ENCODE measurements around the gene CBL. TPM values are rescaled to one million over a fixed set of nuclear protein-coding genes. Genes with fewer than 3 reads are reported as not detected.

CBL gene
- total and polyA plus RNA-seq, 10 of the 15 experiments (the other 5 are each of a cell fraction or from before 2014, with no cell fraction given) = 3.9 to 27.1 (median 9.5) TPM

- TF ChIP-seq, protein P1, sequence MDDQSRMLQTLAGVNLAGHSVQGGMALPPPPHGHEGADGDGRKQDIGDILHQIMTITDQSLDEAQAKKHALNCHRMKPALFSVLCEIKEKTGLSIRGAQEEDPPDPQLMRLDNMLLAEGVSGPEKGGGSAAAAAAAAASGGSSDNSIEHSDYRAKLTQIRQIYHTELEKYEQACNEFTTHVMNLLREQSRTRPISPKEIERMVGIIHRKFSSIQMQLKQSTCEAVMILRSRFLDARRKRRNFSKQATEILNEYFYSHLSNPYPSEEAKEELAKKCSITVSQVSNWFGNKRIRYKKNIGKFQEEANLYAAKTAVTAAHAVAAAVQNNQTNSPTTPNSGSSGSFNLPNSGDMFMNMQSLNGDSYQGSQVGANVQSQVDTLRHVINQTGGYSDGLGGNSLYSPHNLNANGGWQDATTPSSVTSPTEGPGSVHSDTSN (IDR thresholded peaks at IDR 0.05; ENCODE audit: insufficient replicate concordance, low read depth, low read length) = peak; percentile 7
- TF ChIP-seq ZNF207 (IDR thresholded peaks at IDR 0.05; ENCODE audit: borderline replicate concordance) = no peak
- TF ChIP-seq GABPA (IDR thresholded peaks at IDR 0.05; ENCODE audit: low read depth) = no peak
- peak; percentile 63 for TF ChIP-seq YY1 (IDR thresholded peaks at IDR 0.05; ENCODE audit: low read depth, low read length)
- 0 out of 3 replicates have a peak, but pooled peaks of 1 of the 2 experiments have one; percentile 0 for TF ChIP-seq EGR1 (IDR thresholded peaks at IDR 0.05; ENCODE audit: borderline replicate concordance in 1 of 2, low read depth in 2 of 2, low read length in 2 of 2)
- no peak for TF ChIP-seq CBX5 (IDR thresholded peaks at IDR 0.05; ENCODE audit: low read depth)
- TF ChIP-seq ZNF24 (IDR thresholded peaks at IDR 0.05) = no peak
- TF ChIP-seq ZNF217 (IDR thresholded peaks at IDR 0.05) = peak; percentile 80; the same call in 1 of the 2 replicates
Measured at GRCh38 chr11:119323532-119324033, 117.4 kb downstream of the CBL start (continued).

- Histone ChIP-seq H4K20me1 (ENCODE audit: control insufficient read depth, insufficient read depth) (no peaks in the 10 kb centered on the region), H3K4me2 (ENCODE audit: control insufficient read depth, insufficient read depth) (no peak overlapping the region), H3K27me3 (replicated peaks in 1 of 2; ENCODE audit: control insufficient read depth in 2 of 2, insufficient read depth in 2 of 2, low read length in 1 of 2) (no peaks in the 10 kb centered on the region), H3K27ac (ENCODE audit: control insufficient read depth, insufficient read depth) (no peak overlapping the region), H3K4me1 (ENCODE audit: control insufficient read depth, insufficient read depth, low read length) (peaks cover 23% of the 10 kb centered on the region), H3K9ac (ENCODE audit: control insufficient read depth, insufficient read depth, low read length) (no peak overlapping the region), H3K9me3 (replicated peaks; ENCODE audit: control insufficient read depth, insufficient read depth, low read length) (no peaks in the 10 kb centered on the region), H3K79me2 (ENCODE audit: control insufficient read depth, insufficient read depth, low read length) (no peaks in the 10 kb centered on the region), H2AFZ (ENCODE audit: control insufficient read depth, low read depth, low read length) (peak overlapping the region; percentile 1; the same call in 1 of the 2 replicates), H3K36me3 (ENCODE audit: control insufficient read depth in 2 of 2, insufficient read depth in 2 of 2, low read length in 1 of 2) (no peaks in the 10 kb centered on the region), H3K4me3 (no peak overlapping the region)
- no peak for ATAC-seq
- in situ Hi-C loops (cut with MboI) (no loop called here), intact Hi-C loops (cut with micrococcal nuclease; ENCODE audit: unreplicated experiment) (loop anchor here (5.0 kb wide), 4 partner anchors 117 to 397 kb away; partner anchors contain the start of genes ABCG4, BCL9L, CBL and NLRX1)
- FAIRE-seq = no peak
- DNase-seq (ENCODE audit: low read depth, low spot score) = no peak
- SMC1A ChIA-PET (ENCODE audit: uncharacterized antibody, unreplicated experiment) = interaction anchor here (0.7 to 3.0 kb wide), 17 partner anchors 8 to 388 kb away, joined by 3 to 23 read pairs (median 3); partner anchors contain the start of genes CBL, HINFP and RNF26
- POLR2A ChIA-PET = interaction anchor here (0.6 to 1.6 kb wide), 4 partner anchors 7 to 127 kb away, joined by 3 to 5 read pairs (median 4); partner anchors contain the start of gene RNF26
- WGBS (ENCODE audit: insufficient coverage, insufficient replicate concordance, low lambda C conversion rate, missing lambda C conversion rate) = 49% methylated on average over 4 of the region's 4 CpGs
- CTCF ChIA-PET = interaction anchor here (0.6 to 5.6 kb wide), 46 partner anchors 9 to 555 kb away, joined by 3 to 88 read pairs (median 6); partner anchors contain the start of genes C1QTNF5, CBL, DPAGT1 and NLRX1
- RAD21 ChIA-PET (ENCODE audit: unreplicated experiment) = interaction anchor here (0.8 to 4.5 kb wide), 13 partner anchors 9 to 257 kb away, joined by 3 to 26 read pairs (median 4); partner anchors contain the start of genes C2CD2L, CBL, HMBS and VPS11
- BruUV-seq (replicated peaks) = no TSS peak
- TF ChIP-seq, protein P2, sequence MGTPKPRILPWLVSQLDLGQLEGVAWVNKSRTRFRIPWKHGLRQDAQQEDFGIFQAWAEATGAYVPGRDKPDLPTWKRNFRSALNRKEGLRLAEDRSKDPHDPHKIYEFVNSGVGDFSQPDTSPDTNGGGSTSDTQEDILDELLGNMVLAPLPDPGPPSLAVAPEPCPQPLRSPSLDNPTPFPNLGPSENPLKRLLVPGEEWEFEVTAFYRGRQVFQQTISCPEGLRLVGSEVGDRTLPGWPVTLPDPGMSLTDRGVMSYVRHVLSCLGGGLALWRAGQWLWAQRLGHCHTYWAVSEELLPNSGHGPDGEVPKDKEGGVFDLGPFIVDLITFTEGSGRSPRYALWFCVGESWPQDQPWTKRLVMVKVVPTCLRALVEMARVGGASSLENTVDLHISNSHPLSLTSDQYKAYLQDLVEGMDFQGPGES (IDR thresholded peaks at IDR 0.05) = no peak
- TF ChIP-seq ETV6 (conservative IDR thresholded peaks at IDR 0.05 in 1 of 2, IDR thresholded peaks at IDR 0.05 in 1 of 2; ENCODE audit: borderline replicate concordance in 1 of 2, low read depth in 1 of 2) = no peak
- TF ChIP-seq IKZF1 (conservative IDR thresholded peaks at IDR 0.05) = no peak
- TF ChIP-seq RBBP5 (conservative IDR thresholded peaks at IDR 0.05) = no peak
- no peak for TF ChIP-seq IKZF2 (IDR thresholded peaks at IDR 0.05)
- TF ChIP-seq ZNF217 (IDR thresholded peaks at IDR 0.05) = no peak
- TF ChIP-seq BHLHE40 (IDR thresholded peaks at IDR 0.05; ENCODE audit: borderline replicate concordance in 1 of 2, low read depth in 2 of 2, low read length in 1 of 2) = no peak
- TF ChIP-seq NFIC (IDR thresholded peaks at IDR 0.05; ENCODE audit: low read depth, low read length) = no peak
- TF ChIP-seq TBL1XR1 (IDR thresholded peaks at IDR 0.05; ENCODE audit: low read depth, low read length) = no peak
- no peak for TF ChIP-seq ATF2 (IDR thresholded peaks at IDR 0.05; ENCODE audit: low read length)
- TF ChIP-seq BACH1 (IDR thresholded peaks at IDR 0.05; ENCODE audit: borderline replicate concordance) = no peak
- no peak for TF ChIP-seq ATF7 (IDR thresholded peaks at IDR 0.05; ENCODE audit: low read depth)
Measured at GRCh38 chr11:119324189-119324588, 118.0 kb downstream of the CBL start.

All from GM12878 (cell line).